GM12864 (cell line): Measurements from ENCODE around the gene MITF.

Source experiments
- DNase-seq: peaks from one replicate; pipeline ENCODE4 v3.0.0-alpha.2; 2011; ENCODE audit warnings: low read depth
- H3K4me3 ChIP-seq: 2 replicates; pipeline ENCODE4 v1.5.1; 2011; ENCODE audit warnings: mild to moderate bottlenecking, low read depth, low read length, control low read depth
- TF ChIP-seq, protein P1 (sequence below): IDR thresholded peaks from 2 replicates; pipeline ENCODE4 v1.5.1; 2011; ENCODE audit warnings: low read depth, mild to moderate bottlenecking, moderate library complexity, low read length, control low read depth, inconsistent platforms; ENCODE audit errors: missing control alignments

The MITF gene

DNA sequence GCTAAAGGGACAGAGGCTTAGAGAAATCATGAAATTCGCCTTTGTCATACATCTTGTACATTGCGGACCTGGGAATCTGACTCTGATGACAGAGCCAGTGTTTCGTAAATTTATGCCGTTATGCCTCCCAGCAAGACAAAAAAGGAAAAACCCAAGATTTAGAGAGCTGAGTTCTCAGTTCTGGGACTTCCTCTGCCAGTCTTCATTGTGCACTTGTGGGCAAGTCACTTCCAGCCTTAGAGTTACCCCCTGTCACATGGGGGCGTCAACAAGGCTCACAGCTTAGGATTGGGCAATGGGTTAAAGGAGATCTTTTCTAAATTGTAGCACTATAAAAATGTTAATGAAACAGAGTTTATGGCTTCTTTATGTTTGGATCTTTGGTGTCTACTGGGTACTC, 41.9 kb upstream of the MITF start:
- TF ChIP-seq, protein P1, sequence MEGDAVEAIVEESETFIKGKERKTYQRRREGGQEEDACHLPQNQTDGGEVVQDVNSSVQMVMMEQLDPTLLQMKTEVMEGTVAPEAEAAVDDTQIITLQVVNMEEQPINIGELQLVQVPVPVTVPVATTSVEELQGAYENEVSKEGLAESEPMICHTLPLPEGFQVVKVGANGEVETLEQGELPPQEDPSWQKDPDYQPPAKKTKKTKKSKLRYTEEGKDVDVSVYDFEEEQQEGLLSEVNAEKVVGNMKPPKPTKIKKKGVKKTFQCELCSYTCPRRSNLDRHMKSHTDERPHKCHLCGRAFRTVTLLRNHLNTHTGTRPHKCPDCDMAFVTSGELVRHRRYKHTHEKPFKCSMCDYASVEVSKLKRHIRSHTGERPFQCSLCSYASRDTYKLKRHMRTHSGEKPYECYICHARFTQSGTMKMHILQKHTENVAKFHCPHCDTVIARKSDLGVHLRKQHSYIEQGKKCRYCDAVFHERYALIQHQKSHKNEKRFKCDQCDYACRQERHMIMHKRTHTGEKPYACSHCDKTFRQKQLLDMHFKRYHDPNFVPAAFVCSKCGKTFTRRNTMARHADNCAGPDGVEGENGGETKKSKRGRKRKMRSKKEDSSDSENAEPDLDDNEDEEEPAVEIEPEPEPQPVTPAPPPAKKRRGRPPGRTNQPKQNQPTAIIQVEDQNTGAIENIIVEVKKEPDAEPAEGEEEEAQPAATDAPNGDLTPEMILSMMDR, result no peak
- no peak for DNase-seq
- no peak overlapping the region for H3K4me3 ChIP-seq

DNA sequence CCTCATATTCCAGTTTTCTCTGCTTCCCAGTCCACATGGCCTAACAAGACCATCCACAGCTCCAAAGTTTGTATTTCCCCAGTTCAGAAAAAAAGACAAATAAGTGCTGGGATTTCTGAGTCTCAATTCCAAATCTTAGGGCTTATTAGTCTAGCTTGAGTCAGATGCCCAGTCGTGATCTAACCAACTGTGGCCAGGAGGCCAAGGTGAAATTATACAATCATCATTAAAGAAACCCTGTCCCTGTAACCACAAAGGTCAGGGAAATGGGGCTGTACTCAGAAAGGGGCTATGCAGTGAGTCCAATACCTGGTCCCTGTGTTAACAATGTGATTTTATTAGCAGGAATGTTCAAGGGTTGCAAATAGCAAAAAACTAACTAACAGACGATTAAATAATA, 40.5 kb upstream of the MITF start:
- TF ChIP-seq, protein P1, result no peak
- DNase-seq, result no peak

DNA sequence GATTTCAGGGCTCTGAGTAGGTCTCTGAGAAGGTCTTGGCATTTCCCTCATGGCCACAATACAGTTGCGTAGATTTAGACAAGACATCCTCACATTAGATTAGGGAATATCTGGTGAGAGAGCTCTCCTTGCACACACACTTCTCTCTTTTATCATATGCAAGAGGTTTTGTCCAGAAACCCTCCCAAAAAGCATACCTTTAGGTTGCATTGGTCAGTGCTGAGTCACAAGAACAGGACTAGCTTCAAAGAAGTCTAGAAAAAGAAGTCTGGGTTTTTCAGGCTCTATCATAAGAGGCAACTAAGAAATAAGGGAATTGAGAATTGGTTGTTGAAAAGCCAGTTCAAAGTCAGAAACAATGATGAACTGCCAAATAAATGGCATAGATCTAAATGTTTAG, 40.1 kb upstream of the MITF start:
- TF ChIP-seq, protein P1, result no peak
- DNase-seq, result no peak
- H3K4me3 ChIP-seq, result no peak overlapping the region

More for the DNA sequence above, 40.5 kb upstream of the MITF start:
- H3K4me3 ChIP-seq, result no peak overlapping the region

DNA sequence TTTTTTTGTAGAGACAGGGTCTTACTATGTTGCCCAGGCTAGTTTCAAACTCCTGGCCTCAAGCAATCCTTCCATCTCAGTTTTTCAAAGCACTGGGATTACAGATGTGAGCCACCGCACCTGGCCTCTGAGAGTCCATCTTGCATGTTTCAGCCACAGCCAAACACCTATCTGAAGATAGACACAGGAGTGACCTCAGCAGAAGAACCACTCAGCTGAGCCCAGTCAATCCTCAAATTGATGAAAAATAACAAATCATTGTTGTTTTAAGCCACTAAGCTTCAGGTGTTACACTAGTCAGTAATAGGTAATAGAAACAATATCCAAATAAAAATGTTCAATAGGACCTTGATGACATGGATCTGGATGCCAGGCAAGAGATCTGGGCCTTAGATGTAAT, 38.3 kb upstream of the MITF start:
- DNase-seq, result no peak
- H3K4me3 ChIP-seq, result no peak overlapping the region
- TF ChIP-seq, protein P1, result no peak

DNA sequence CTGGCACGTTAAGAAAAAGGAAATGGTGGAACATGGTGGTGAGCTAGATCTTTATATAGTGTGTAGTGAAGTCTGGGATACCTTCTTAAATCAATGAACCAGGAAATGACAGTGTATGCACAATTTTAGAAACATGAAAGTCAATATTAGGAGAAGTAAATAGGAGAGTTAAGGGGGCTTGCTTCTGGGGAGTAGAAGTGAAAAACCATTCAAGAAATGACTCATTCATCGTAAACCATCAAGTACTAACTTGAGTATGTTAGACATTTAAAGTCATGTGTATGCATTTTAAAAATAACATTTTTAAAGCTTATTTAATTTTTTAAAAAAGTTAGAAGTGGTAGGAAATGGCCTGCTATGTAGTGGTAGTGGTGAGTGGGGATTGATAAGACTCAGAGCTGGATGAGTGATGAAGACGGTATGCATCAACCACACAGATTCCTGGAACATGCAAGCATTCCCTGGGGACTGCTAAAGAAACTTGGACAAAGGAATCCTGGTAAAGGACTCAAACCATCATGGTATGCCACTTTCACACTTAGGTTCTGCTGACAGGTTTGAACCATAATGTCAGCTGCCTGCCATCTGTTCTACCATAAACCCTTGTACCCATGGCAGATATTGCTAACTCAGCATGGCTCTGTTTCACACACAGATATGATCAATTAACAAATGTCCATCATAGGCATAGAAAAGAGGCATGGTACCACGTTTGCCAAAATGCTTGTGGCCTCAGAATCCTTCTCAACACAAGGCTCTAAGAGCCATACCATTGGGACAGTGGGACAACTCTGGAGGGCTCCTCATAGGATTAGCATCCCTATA, 28.9 kb upstream of the MITF start:
- TF ChIP-seq, protein P1, result no peak
- no peak overlapping the region for H3K4me3 ChIP-seq
- no peak for DNase-seq

DNA sequence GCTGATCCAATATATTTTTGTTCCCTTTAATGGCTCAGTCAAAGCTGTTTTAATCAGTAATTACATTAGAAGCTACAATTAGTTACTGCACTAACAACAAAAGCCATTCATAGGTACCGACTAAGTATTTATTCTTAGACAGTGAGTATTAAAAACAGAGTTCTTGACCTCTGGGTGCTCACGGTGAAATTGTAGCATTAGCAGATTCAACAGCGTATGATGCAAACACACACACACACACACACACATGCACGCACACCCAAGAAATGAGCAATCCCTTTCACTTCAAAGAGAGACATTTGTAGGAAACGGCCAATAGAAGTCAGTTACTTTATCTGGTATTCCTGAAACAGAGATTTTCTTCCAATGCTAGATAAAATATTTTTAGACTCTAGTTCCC, 27.0 kb upstream of the MITF start:
- DNase-seq, result no peak
- TF ChIP-seq, protein P1, result no peak
- H3K4me3 ChIP-seq, result no peak overlapping the region

DNA sequence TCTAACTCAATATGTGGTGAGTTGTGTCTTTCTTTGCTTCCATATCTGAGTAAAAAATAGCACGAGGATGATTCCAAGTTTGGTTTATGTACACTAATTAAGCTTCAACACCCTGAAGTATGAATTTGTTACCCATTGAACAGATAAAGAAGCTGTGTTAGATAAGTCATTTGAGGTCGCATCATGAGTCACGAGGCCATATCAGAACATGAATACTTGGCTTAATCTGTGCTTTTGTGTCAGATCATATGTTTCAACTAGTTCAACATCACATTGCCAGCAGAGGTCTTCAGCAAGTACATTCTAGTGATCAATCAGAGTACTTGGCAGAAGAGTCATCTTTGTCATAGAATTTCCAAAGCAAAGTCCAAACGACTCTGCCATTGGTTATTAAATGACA, 26.3 kb upstream of the MITF start:
- no peak overlapping the region for H3K4me3 ChIP-seq
- no peak for DNase-seq
- TF ChIP-seq, protein P1, result no peak
